Endodermal cell (in vitro differentiated cells): Measurements from ENCODE around the gene SPOP. TPM values are rescaled to one million over a fixed set of nuclear protein-coding genes. Genes with fewer than 3 reads are reported as not detected.

Experiments used
- DNase-seq: peaks from one replicate; pipeline ENCODE4 v3.0.0-alpha.2; 2017
- H3K27ac ChIP-seq: 2 replicates; pipeline ENCODE4 v1.5.1; 2013; ENCODE audit warnings: mild to moderate bottlenecking, low read depth, low read length, moderate library complexity
- H3K27me3 ChIP-seq: 2 replicates; pipeline ENCODE4 v1.6.1; 2013; ENCODE audit warnings: mild to moderate bottlenecking, low read length, moderate library complexity; ENCODE audit not compliant: insufficient read depth, control insufficient read depth, poor library complexity, severe bottlenecking
- H3K36me3 ChIP-seq: 2 replicates; pipeline ENCODE4 v1.7.0; 2013; ENCODE audit warnings: mild to moderate bottlenecking, low read length, moderate library complexity; ENCODE audit not compliant: control insufficient read depth, insufficient read depth
- H3K4me1 ChIP-seq: one replicate; pipeline ENCODE4 v1.7.0; 2013; ENCODE audit warnings: low read length; ENCODE audit not compliant: control insufficient read depth, insufficient read depth
- H3K4me3 ChIP-seq: 2 replicates; pipeline ENCODE4 v1.5.1; 2013; ENCODE audit warnings: mild to moderate bottlenecking, low read length, moderate library complexity
- H3K9ac ChIP-seq: 2 replicates; pipeline ENCODE4 v1.6.1; 2013; ENCODE audit warnings: mild to moderate bottlenecking, low read length, moderate library complexity; ENCODE audit not compliant: poor library complexity, severe bottlenecking; ENCODE audit errors: extremely low read depth
- H3K9me3 ChIP-seq: 2 replicates; pipeline ENCODE4 v1.6.1; 2013; ENCODE audit warnings: mild to moderate bottlenecking, low read length, moderate library complexity; ENCODE audit not compliant: control insufficient read depth
- H3K27ac Mint-ChIP-seq: 2 replicates; pipeline ENCODE4 v1.8.0; 2020; ENCODE audit warnings: mixed read lengths
- H3K27me3 Mint-ChIP-seq: 2 replicates; pipeline ENCODE4 v1.8.0; 2021; ENCODE audit warnings: mild to moderate bottlenecking, mixed read lengths; ENCODE audit not compliant: insufficient read depth
- H3K36me3 Mint-ChIP-seq: 2 replicates; pipeline ENCODE4 v1.8.0; 2020; ENCODE audit warnings: low read depth, mixed read lengths
- H3K4me1 Mint-ChIP-seq: 2 replicates; pipeline ENCODE4 v1.8.0; 2020; ENCODE audit warnings: mixed read lengths
- H3K4me3 Mint-ChIP-seq: 2 replicates; pipeline ENCODE4 v1.8.0; 2020; ENCODE audit warnings: mild to moderate bottlenecking, moderate library complexity, mixed read lengths
- H3K9me3 Mint-ChIP-seq: 2 replicates; pipeline ENCODE4 v1.8.0; 2020; ENCODE audit warnings: mild to moderate bottlenecking, mixed read lengths
- WGBS, 2 experiments: methylation state at CpG; one replicate each; pipeline versions ENCODE4 v1.1.5 to v1.1.7; 2013; ENCODE audit warnings: missing lambda C conversion rate in 2 of 2, mixed read lengths in 1 of 2; ENCODE audit not compliant: insufficient coverage in 1 of 2, insufficient read length in 1 of 2; 5-methylcytosine and 5-hydroxymethylcytosine counted together
- total RNA-seq, 2 donors: library from RNA; stranded (reverse); fragmentation: NEBNext Ultra II Directional in 1 of 2; extraction: Animal tissue kit (Norgen Biotek cat#: 25700) in 1 of 2; gene quantifications; 2 replicates in 1 of 2; 3 replicates in 1 of 2; pipeline ENCODE4 v1.2.1, GENCODE V29; 2021
- TF ChIP-seq, protein P1 (sequence below): fragments of 200-600 bp; sonication (generic); conservative IDR thresholded peaks from 2 replicates; pipeline ENCODE4 v1.5.0; 2021; ENCODE audit warnings: antibody characterized with exemption, mild to moderate bottlenecking

Gene SPOP
- total RNA-seq, 2 donors from 2014 or later, result 39.9 to 41.3 TPM

DNA sequence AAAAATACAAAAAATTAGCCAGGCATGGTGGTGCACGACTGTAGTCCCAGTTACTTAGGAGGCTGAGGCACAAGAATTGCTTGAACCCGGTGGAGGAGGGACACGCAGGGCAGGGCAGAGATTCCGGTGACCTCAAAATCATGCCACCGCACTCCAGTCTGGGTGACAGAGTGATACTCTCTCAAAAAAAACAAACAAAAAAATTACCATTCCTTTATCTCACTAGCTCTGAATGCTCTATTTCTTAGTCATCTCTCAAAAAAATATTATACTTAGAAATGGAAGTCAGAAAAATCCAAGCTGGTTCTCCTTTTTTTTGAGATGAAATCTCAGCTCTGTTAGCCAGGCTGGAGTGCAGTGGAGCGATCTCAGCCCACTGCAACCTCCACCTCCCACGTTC is 40.8 kb downstream of the SPOP start:
- DNase-seq, result no peak
- TF ChIP-seq, protein P1, sequence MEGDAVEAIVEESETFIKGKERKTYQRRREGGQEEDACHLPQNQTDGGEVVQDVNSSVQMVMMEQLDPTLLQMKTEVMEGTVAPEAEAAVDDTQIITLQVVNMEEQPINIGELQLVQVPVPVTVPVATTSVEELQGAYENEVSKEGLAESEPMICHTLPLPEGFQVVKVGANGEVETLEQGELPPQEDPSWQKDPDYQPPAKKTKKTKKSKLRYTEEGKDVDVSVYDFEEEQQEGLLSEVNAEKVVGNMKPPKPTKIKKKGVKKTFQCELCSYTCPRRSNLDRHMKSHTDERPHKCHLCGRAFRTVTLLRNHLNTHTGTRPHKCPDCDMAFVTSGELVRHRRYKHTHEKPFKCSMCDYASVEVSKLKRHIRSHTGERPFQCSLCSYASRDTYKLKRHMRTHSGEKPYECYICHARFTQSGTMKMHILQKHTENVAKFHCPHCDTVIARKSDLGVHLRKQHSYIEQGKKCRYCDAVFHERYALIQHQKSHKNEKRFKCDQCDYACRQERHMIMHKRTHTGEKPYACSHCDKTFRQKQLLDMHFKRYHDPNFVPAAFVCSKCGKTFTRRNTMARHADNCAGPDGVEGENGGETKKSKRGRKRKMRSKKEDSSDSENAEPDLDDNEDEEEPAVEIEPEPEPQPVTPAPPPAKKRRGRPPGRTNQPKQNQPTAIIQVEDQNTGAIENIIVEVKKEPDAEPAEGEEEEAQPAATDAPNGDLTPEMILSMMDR, result no peak
- Mint-ChIP-seq H3K27me3 (no peaks in the 10 kb centered on the region), H3K4me1 (peaks cover 24% of the 10 kb centered on the region), H3K36me3 (peaks cover 25% of the 10 kb centered on the region), H3K4me3 (no peak overlapping the region), H3K27ac (no peak overlapping the region), H3K9me3 (peaks cover 15% of the 10 kb centered on the region)
- peaks cover 14% of the 10 kb centered on the region for H3K36me3 ChIP-seq
- H3K27me3 ChIP-seq, result no peaks in the 10 kb centered on the region
- H3K4me3 ChIP-seq, result no peak overlapping the region
- no peak overlapping the region for H3K9ac ChIP-seq
- H3K4me1 ChIP-seq, result peaks cover 11% of the 10 kb centered on the region
- 95 to 100% methylated on average over 2 to 7 of the region's 7 CpGs for WGBS, 2 experiments
- no peak overlapping the region for H3K27ac ChIP-seq
- peaks cover 15% of the 10 kb centered on the region for H3K9me3 ChIP-seq

DNA sequence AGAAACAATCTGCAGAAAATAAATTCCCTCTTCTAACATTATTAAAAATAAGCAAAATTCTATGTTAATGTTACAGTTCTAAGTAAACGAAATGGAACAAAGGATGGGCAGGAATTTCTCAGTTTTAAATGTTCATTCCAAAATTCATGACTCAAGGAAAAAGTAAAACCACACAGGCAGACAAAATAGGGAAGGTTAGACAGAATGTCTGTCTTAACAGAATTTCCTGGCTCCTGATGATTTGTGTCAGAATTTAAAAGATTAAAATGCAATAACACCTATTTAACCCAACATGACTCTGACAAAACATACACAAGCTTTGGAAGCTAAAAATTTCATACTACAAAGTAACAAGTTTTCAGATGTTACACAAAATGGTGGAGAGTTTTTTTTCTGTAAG is 42.8 kb downstream of the SPOP start:
- Mint-ChIP-seq H3K9me3 (peaks cover 13% of the 10 kb centered on the region), H3K4me3 (no peak overlapping the region), H3K27ac (peak overlapping the region; percentile 79), H3K36me3 (peaks cover 17% of the 10 kb centered on the region), H3K27me3 (no peaks in the 10 kb centered on the region), H3K4me1 (peaks cover 29% of the 10 kb centered on the region)
- WGBS, 2 experiments, result 100% methylated on average over 1 of the region's 1 CpG
- TF ChIP-seq, protein P1, result no peak
- H3K9me3 ChIP-seq, result peaks cover 15% of the 10 kb centered on the region
- peaks cover 11% of the 10 kb centered on the region for H3K4me1 ChIP-seq
- no peak overlapping the region for H3K27ac ChIP-seq
- H3K36me3 ChIP-seq, result peaks cover 14% of the 10 kb centered on the region
- no peak overlapping the region for H3K9ac ChIP-seq
- no peak for DNase-seq
- H3K27me3 ChIP-seq, result no peaks in the 10 kb centered on the region
- H3K4me3 ChIP-seq, result no peak overlapping the region

DNA sequence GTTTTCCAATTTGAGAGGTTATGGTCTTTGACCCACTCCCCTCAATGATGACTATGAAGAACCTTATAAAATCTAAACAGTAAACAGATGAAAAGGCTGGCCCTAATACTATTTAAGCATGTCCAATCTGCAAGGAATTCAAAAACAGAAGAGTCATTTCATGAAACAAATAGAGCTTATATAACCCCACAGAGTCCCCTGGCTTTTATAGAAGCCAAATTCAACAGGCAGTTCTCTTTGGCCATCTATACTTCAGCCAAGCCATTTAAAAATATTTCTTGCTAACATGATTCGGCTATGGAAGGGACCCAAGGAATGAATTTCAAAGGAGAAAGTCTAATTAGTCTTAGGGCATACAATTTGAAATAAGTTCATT is 43.4 kb downstream of the SPOP start:
- Mint-ChIP-seq H3K9me3 (peaks cover 13% of the 10 kb centered on the region), H3K27me3 (no peaks in the 10 kb centered on the region), H3K36me3 (peaks cover 14% of the 10 kb centered on the region), H3K27ac (peak overlapping the region; percentile 50), H3K4me1 (peaks cover 29% of the 10 kb centered on the region), H3K4me3 (no peak overlapping the region)
- no peak for DNase-seq
- Histone ChIP-seq H3K27me3 (no peaks in the 10 kb centered on the region), H3K4me1 (peaks cover 11% of the 10 kb centered on the region), H3K27ac (no peak overlapping the region), H3K9ac (no peak overlapping the region), H3K4me3 (no peak overlapping the region), H3K9me3 (peaks cover 10% of the 10 kb centered on the region), H3K36me3 (peaks cover 14% of the 10 kb centered on the region)
- TF ChIP-seq, protein P1, result no peak
- 91 to 100% methylated on average over 1 of the region's 1 CpG for WGBS, 2 experiments
